Stimulated activated CD8-positive, alpha-beta memory T cell treated with anti-CD3 and anti-CD28 coated beads, Interleukin-12 subunit alpha, Interleukin-12 subunit beta, amount 100 ng/mL, for 24 hours (primary cell): ENCODE measurements around the gene POLR2C.

ENCODE experiments used
- DNase-seq: peaks from one replicate; pipeline ENCODE4 v3.0.0-alpha.2; 2020; ENCODE audit errors: extremely low read depth

Gene POLR2C

GRCh38 chr16:57519796-57520360 lies 57.4 kb downstream of the POLR2C start:
- DNase-seq: peak; percentile 57
